Lower leg skin (tissue), 4 donors: Measurements from ENCODE around the gene ATP6V1G2. TPM values are rescaled to one million over a fixed set of nuclear protein-coding genes. Genes with fewer than 3 reads are reported as not detected.

Experiments used
- DNase-seq, 2 donors: peaks; one replicate each; pipeline ENCODE4 v3.0.0-alpha.2; 2019; ENCODE audit warnings: low spot score in 2 of 2
- H3K4me3 ChIP-seq: fragments of 200-600 bp; sonication (generic); 2 replicates; pipeline ENCODE4 v1.5.1; 2017; ENCODE audit warnings: mild to moderate bottlenecking, low read depth; ENCODE audit not compliant: poor library complexity, severe bottlenecking
- POLR2A ChIP-seq, 2 donors: fragments of 450-650 bp; IDR thresholded peaks; one replicate each; pipeline ENCODE4 v1.6.1; 2016 to 2017; ENCODE audit warnings: antibody characterized with exemption in 2 of 2, mild to moderate bottlenecking in 1 of 2, moderate library complexity in 1 of 2
- WGBS, 2 donors: methylation state at CpG; one replicate each; pipeline ENCODE4 v1.1.5; 2018; 5-methylcytosine and 5-hydroxymethylcytosine counted together
- intact Hi-C: fragments of 100-400 bp; cut with DNase I; formaldehyde crosslinking; loops from one replicate; pipeline ENCODE4 v1.15.0; 2023; ENCODE audit warnings: low total_unique reads
- total RNA-seq, 4 donors: library from RNA; depleted of rRNA; stranded (reverse); fragments of >200 nt; gene quantifications; one replicate each; pipeline ENCODE4 v1.1.0, GENCODE V29; 2016
- TF ChIP-seq, protein P1 (sequence below), 3 donors: fragments of 450-650 bp; IDR thresholded peaks; one replicate each; pipeline ENCODE4 v1.5.1; 2016; ENCODE audit warnings: antibody characterized with exemption in 3 of 3, mild to moderate bottlenecking in 3 of 3, moderate library complexity in 2 of 3

The ATP6V1G2 gene
- total RNA-seq, 4 donors from 2014 or later: 0.46 to 1.3 TPM; not detected in 2

- intact Hi-C loops: no loop called here
Measured at GRCh38 chr6:31586599-31587281, 40.3 kb upstream of the ATP6V1G2 start.

DNA sequence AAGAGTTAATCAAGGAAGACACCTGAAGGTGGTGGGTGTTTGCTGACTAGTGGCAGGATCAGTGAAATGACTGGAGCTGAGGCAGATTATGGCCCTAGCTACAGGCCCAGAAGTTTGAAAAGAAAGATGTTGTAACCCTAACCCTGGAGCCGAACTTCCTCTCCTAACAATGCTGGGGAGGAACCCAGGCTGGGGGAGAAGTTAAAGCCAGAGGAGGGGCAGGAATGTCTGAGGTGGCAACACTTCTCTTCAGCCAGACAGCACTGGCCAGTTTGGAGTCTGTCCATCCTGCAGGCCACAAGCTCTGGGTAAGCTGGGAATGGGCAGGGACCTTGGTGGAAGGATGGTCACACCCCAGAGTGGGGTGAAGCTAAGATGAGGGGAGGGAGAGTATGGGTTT is 39.6 kb upstream of the ATP6V1G2 start, which contains the start of gene LST1:
TSS of gene LST1 (plus strand) at position 270 of the 400 bp plus-strand sequence. CDS start 1,023 bp downstream, outside the sequence.
- no peak for TF ChIP-seq POLR2A (IDR thresholded peaks at IDR 0.05)
- TF ChIP-seq, protein P1, sequence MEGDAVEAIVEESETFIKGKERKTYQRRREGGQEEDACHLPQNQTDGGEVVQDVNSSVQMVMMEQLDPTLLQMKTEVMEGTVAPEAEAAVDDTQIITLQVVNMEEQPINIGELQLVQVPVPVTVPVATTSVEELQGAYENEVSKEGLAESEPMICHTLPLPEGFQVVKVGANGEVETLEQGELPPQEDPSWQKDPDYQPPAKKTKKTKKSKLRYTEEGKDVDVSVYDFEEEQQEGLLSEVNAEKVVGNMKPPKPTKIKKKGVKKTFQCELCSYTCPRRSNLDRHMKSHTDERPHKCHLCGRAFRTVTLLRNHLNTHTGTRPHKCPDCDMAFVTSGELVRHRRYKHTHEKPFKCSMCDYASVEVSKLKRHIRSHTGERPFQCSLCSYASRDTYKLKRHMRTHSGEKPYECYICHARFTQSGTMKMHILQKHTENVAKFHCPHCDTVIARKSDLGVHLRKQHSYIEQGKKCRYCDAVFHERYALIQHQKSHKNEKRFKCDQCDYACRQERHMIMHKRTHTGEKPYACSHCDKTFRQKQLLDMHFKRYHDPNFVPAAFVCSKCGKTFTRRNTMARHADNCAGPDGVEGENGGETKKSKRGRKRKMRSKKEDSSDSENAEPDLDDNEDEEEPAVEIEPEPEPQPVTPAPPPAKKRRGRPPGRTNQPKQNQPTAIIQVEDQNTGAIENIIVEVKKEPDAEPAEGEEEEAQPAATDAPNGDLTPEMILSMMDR (IDR thresholded peaks at IDR 0.05): no peak
- intact Hi-C loops: no loop called here
- DNase-seq: peak in 1 of 2 donors; percentile 77
- 47 to 80% methylated on average over 1 of the region's 1 CpG for WGBS, 2 donors
- no peak within 1 kb of the TSS for H3K4me3 ChIP-seq

More at GRCh38 chr6:31586599-31587281, 40.3 kb upstream of the ATP6V1G2 start:
- TF ChIP-seq, protein P1 (IDR thresholded peaks at IDR 0.05): no peak
- TF ChIP-seq POLR2A (IDR thresholded peaks at IDR 0.05): no peak
- WGBS, 2 donors: 53 to 61% methylated on average over 9 of the region's 9 CpGs
- H3K4me3 ChIP-seq: no peak overlapping the region
- peak in 1 of 2 donors; percentile 77 for DNase-seq

DNA sequence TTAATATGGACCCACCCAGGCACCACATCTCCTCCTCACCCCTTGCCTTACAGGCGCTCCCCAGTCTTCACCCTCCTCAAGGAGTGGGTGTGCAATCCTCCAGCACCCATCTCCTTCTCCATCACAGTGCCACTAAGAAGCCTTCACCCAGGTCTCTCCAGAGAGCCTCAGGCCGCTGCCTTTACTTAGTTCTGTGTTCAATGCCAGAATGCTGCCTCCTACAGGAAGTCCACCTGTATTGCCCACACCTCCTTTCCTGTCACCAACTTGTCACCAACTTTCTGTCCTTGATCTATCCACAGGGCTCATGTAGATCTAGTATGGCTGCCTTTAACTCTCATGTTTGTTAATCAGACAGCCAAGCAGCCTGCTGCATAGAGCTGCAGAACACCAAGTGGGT is 39.1 kb upstream of the ATP6V1G2 start:
- DNase-seq: peak in 1 of 2 donors; percentile 74
- H3K4me3 ChIP-seq: no peak overlapping the region
- 68 to 73% methylated on average over 2 of the region's 2 CpGs for WGBS, 2 donors
- intact Hi-C loops: no loop called here
- TF ChIP-seq, protein P1 (IDR thresholded peaks at IDR 0.05): no peak
- no peak for TF ChIP-seq POLR2A (IDR thresholded peaks at IDR 0.05)

- intact Hi-C loops: no loop called here
- DNase-seq: peak in 1 of 2 donors; percentile 81
- 55 to 79% methylated on average over 2 to 3 of the region's 3 CpGs for WGBS, 2 donors
Measured at GRCh38 chr6:31582230-31582643, 35.8 kb upstream of the ATP6V1G2 start, which contains the start of gene LTB. Gene LTB, minus strand, starts transcription at chr6:31582424. Its CDS starts 7 bp downstream, at chr6:31582417.

DNA sequence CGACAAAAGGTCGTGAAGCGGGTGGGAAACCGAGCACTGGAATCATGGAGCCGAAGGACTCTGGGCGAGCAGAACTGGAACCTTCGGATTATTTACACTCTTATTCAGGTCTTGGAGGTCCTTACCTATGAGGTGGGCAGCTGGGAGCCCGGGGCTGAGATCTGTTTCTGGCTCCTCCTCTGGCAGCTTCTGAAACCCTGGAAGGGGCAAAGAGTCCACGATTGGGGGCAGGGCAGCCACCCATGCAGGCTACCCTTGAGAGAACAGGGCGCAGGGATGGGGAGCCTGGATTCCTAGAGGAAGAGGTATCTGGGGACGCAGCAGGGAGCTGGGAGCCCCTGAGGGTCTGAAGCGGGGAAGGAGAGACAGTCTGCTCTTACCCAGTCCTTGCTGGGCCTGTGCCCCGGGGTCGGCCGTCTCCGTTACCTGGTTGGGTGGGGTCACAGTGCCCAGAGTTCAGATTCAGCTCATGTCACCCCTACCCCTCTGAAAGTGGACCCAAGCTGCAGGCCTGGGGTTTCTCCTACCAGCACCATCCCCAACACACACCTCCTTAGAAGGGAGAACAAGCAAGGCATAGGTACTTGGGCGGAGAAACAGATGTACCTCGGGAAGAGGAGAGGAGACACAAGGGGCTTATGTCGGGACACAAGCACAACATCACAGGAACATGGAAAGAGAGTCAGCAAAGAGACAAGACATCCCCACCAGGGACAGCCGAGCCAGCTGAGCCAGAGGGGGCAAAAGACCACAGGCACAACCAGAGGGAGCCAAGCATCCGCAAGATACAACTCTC is 35.2 kb upstream of the ATP6V1G2 start:
- H3K4me3 ChIP-seq: peak overlapping the region; percentile 70
- TF ChIP-seq, protein P1 (IDR thresholded peaks at IDR 0.05): no peak
- no peak for TF ChIP-seq POLR2A (IDR thresholded peaks at IDR 0.05)
- intact Hi-C loops: no loop called here
- DNase-seq: peak in 1 of 2 donors; percentile 86
- 13 to 21% methylated on average over 17 to 20 of the region's 21 CpGs for WGBS, 2 donors

More at GRCh38 chr6:31582230-31582643, 35.8 kb upstream of the ATP6V1G2 start, which contains the start of gene LTB:
- H3K4me3 ChIP-seq: peak within 1 kb of the TSS; percentile 70
- TF ChIP-seq, protein P1 (IDR thresholded peaks at IDR 0.05): no peak
- no peak for TF ChIP-seq POLR2A (IDR thresholded peaks at IDR 0.05)
